GM12878 (cell line): Measurements from ENCODE around the gene SEMA4A. TPM values are rescaled to one million over a fixed set of nuclear protein-coding genes. Genes with fewer than 3 reads are reported as not detected.

ENCODE experiments used
- BACH1 ChIP-seq: fragments of 450-650 bp; IDR thresholded peaks from 2 replicates; pipeline ENCODE4 v1.6.1; 2017; ENCODE audit warnings: mild to moderate bottlenecking, borderline replicate concordance
- CTCF ChIP-seq, 3 experiments: IDR thresholded peaks in 2 of 3; conservative IDR thresholded peaks in 1 of 3; 2 replicates each; pipeline ENCODE4 v1.5.1; 2011; ENCODE audit warnings: low read depth in 3 of 3, low read length in 3 of 3, mild to moderate bottlenecking in 3 of 3, control low read depth in 2 of 3, moderate library complexity in 2 of 3, inconsistent platforms in 1 of 3, mixed read lengths in 1 of 3; ENCODE audit not compliant: control insufficient read depth in 2 of 3, insufficient read depth in 1 of 3; ENCODE audit errors: extremely low read depth in 1 of 3
- HDGF ChIP-seq: fragments of 450-650 bp; IDR thresholded peaks from 2 replicates; pipeline ENCODE4 v1.6.1; 2016; ENCODE audit warnings: antibody characterized with exemption
- MLLT1 ChIP-seq: fragments of 450-650 bp; IDR thresholded peaks from 2 replicates; pipeline ENCODE4 v1.6.1; 2016; ENCODE audit warnings: mild to moderate bottlenecking
- MTA2 ChIP-seq: fragments of 450-650 bp; IDR thresholded peaks from 2 replicates; pipeline ENCODE4 v1.6.1; 2016; ENCODE audit warnings: low read depth, mild to moderate bottlenecking, moderate library complexity
- NBN ChIP-seq: fragments of 450-650 bp; IDR thresholded peaks from 2 replicates; pipeline ENCODE4 v1.6.1; 2016
- SKIL ChIP-seq: fragments of 450-650 bp; IDR thresholded peaks from 2 replicates; pipeline ENCODE4 v1.6.1; 2017; ENCODE audit warnings: mild to moderate bottlenecking, low read depth, inconsistent platforms; ENCODE audit not compliant: poor library complexity, severe bottlenecking
- SMAD5 ChIP-seq: IDR thresholded peaks from 2 replicates; pipeline ENCODE4 v1.6.1; 2016; ENCODE audit warnings: antibody characterized with exemption, low read depth
- SMARCA5 ChIP-seq: fragments of 450-650 bp; IDR thresholded peaks from 2 replicates; pipeline ENCODE4 v1.6.1; 2017; ENCODE audit warnings: mild to moderate bottlenecking
- YY1 ChIP-seq: IDR thresholded peaks from 2 replicates; pipeline ENCODE4 v1.6.1; 2011; ENCODE audit warnings: low read depth, mild to moderate bottlenecking, low read length
- ZBTB11 ChIP-seq: fragments of 450-650 bp; formaldehyde crosslinking; IDR thresholded peaks from 2 replicates; pipeline ENCODE4 v1.5.0; 2022; ENCODE audit warnings: mild to moderate bottlenecking, missing genetic modification characterization
- ZBTB33 ChIP-seq: fragments of 450-650 bp; IDR thresholded peaks from 2 replicates; pipeline ENCODE4 v1.6.1; 2017; ENCODE audit warnings: mild to moderate bottlenecking
- ZNF207 ChIP-seq: fragments of 450-650 bp; IDR thresholded peaks from 2 replicates; pipeline ENCODE4 v1.6.1; 2014; ENCODE audit warnings: antibody characterized with exemption, mild to moderate bottlenecking, borderline replicate concordance
- ZNF24 ChIP-seq: fragments of 450-650 bp; IDR thresholded peaks from 2 replicates; pipeline ENCODE4 v1.6.1; 2017; ENCODE audit warnings: antibody characterized with exemption, mild to moderate bottlenecking
- polyA plus RNA-seq, 11 experiments: library from polyadenylated mRNA; depleted of rRNA in 4 of 11; unstranded in 6 of 11; stranded (reverse) in 5 of 11; fragments of >200 nt; fragmentation: Nextera tagmentation in 4 of 11; fragmentation: Illumina TruSeq in 1 of 11; extraction: Ambion mirVana in 4 of 11; extraction: Trizol in 1 of 11; gene quantifications; 1 replicate in 1 of 11; 2 replicates in 10 of 11; pipeline versions ENCODE4 v1.2.1 to v1.2.3, GENCODE V29; 2011 to 2016; ENCODE audit warnings: inconsistent platforms in 2 of 11, missing spikeins in 2 of 11, low read depth in 1 of 11
- total RNA-seq, 4 experiments: library from RNA; depleted of rRNA in 3 of 4; stranded (reverse); fragments of >200 nt in 3 of 4; fragmentation: Illumina TruSeq in 1 of 4; extraction: Trizol in 1 of 4; gene quantifications; 2 replicates each; pipeline versions ENCODE4 v1.2.1 to v1.2.3, GENCODE V29; 2013 to 2021

The SEMA4A gene
- total and polyA plus RNA-seq, 10 of the 15 experiments (the other 5 are each of a cell fraction or from before 2014, with no cell fraction given) = 2.6 to 64.2 (median 32.8) TPM

- no peak for TF ChIP-seq MLLT1
- peak; percentile 44; the same call in 1 of the 2 replicates for TF ChIP-seq ZNF207
- TF ChIP-seq SMARCA5 = peak; percentile 37; the same call in 1 of the 2 replicates
- peak; percentile 23; the same call in 1 of the 2 replicates for TF ChIP-seq MTA2
- peak; percentile 88 for TF ChIP-seq YY1
- TF ChIP-seq CTCF (IDR thresholded peaks at IDR 0.05 in 2 of 3, conservative IDR thresholded peaks at IDR 0.05 in 1 of 3; ENCODE audit: control insufficient read depth in 2 of 3, extremely low read depth in 1 of 3, insufficient read depth in 1 of 3, low read depth in 3 of 3, low read length in 3 of 3) = peak; percentile 90 to 97 (median 96)
- TF ChIP-seq ZBTB33 = no peak
- TF ChIP-seq BACH1 = no peak
- TF ChIP-seq HDGF = peak; percentile 87; the same call in 1 of the 2 replicates
- TF ChIP-seq NBN = peak; percentile 71; the same call in 1 of the 2 replicates
- 0 out of 2 replicates have a peak, but pooled peaks have one; percentile 6 for TF ChIP-seq ZNF24
- TF ChIP-seq SMAD5 = no peak
- TF ChIP-seq ZBTB11 = no peak
- no peak for TF ChIP-seq SKIL
Measured at GRCh38 chr1:156129687-156130577, 23.5 kb upstream of the SEMA4A start (continued).
